Central memory CD4-positive, alpha-beta T cell (primary cell): ENCODE results near the gene KCNMA1.
"Not testable (repeated sequence)": the region's sequence is repeated elsewhere in the genome, so short reads cannot be mapped to it uniquely, and the experiment has no call there.

Experiments
- DNase-seq: peaks from one replicate; pipeline ENCODE4 v3.0.0; 2022

Gene KCNMA1

GRCh38 chr10:77409697-77410471 lies 227.7 kb downstream of the KCNMA1 start:
- DNase-seq: no peak

- DNase-seq: no peak
Observed at GRCh38 chr10:77408259-77408658, 229.3 kb downstream of the KCNMA1 start.

- DNase-seq: no peak
Observed at GRCh38 chr10:77406764-77407430, 230.7 kb downstream of the KCNMA1 start.

- DNase-seq: no peak
Observed at GRCh38 chr10:77405771-77406241, 231.8 kb downstream of the KCNMA1 start.

- DNase-seq: no peak
Observed at GRCh38 chr10:77404810-77405209, 232.8 kb downstream of the KCNMA1 start.

- DNase-seq: no peak
Observed at GRCh38 chr10:77403761-77404160, 233.8 kb downstream of the KCNMA1 start.

GRCh38 chr10:77401683-77402082 lies 235.9 kb downstream of the KCNMA1 start:
- DNase-seq: no peak

GRCh38 chr10:77400033-77400432 lies 237.6 kb downstream of the KCNMA1 start:
- DNase-seq: no peak

- DNase-seq: no peak
Observed at GRCh38 chr10:77398986-77399755, 238.4 kb downstream of the KCNMA1 start.

- DNase-seq: no peak
Observed at GRCh38 chr10:77398558-77398957, 239.1 kb downstream of the KCNMA1 start.

- DNase-seq: no peak
Observed at GRCh38 chr10:77397103-77397502, 240.5 kb downstream of the KCNMA1 start.

- no peak for DNase-seq
Observed at GRCh38 chr10:77396290-77396689, 241.3 kb downstream of the KCNMA1 start.

- DNase-seq: no peak
Observed at GRCh38 chr10:77393821-77394501, 243.6 kb downstream of the KCNMA1 start.

GRCh38 chr10:77393411-77393810 lies 244.2 kb downstream of the KCNMA1 start:
- no peak for DNase-seq

- no peak for DNase-seq
Observed at GRCh38 chr10:77392851-77393250, 244.8 kb downstream of the KCNMA1 start.

GRCh38 chr10:77392236-77392721 lies 245.3 kb downstream of the KCNMA1 start:
- DNase-seq: no peak

- no peak for DNase-seq
Observed at GRCh38 chr10:77391605-77392235, 245.9 kb downstream of the KCNMA1 start.

- no peak for DNase-seq
Observed at GRCh38 chr10:77390481-77390891, 247.1 kb downstream of the KCNMA1 start.

- no peak for DNase-seq
Observed at GRCh38 chr10:77388571-77389100, 249.0 kb downstream of the KCNMA1 start.

- DNase-seq: not testable (repeated sequence)
Observed at GRCh38 chr10:77387701-77388100, 249.9 kb downstream of the KCNMA1 start.

- no peak for DNase-seq
Observed at GRCh38 chr10:77387247-77387646, 250.4 kb downstream of the KCNMA1 start.

GRCh38 chr10:77386838-77387237 lies 250.8 kb downstream of the KCNMA1 start:
- no peak for DNase-seq
